Esophagus muscularis mucosa (tissue), 4 donors: ENCODE results near the gene TMEM115.

Experiments
- EP300 ChIP-seq: sonication (generic); formaldehyde crosslinking; IDR thresholded peaks from one replicate; pipeline ENCODE4 v1.6.1; 2017; ENCODE audit warnings: antibody characterized with exemption
- POLR2A ChIP-seq: fragments of 450-650 bp; IDR thresholded peaks from one replicate; pipeline ENCODE4 v1.6.1; 2017; ENCODE audit warnings: antibody characterized with exemption, moderate library complexity, mild to moderate bottlenecking, low read depth
- POLR2AphosphoS5 ChIP-seq, 2 donors: sonication (generic); formaldehyde crosslinking; IDR thresholded peaks; one replicate each; pipeline ENCODE4 v1.6.1; 2017; ENCODE audit warnings: antibody characterized with exemption in 2 of 2
- TF ChIP-seq, protein P1 (sequence below), 3 experiments: fragments of 200-600 bp in 2 of 3; fragments of 450-650 bp in 1 of 3; sonication (generic) in 2 of 3; IDR thresholded peaks; one replicate each; pipeline ENCODE4 v1.5.1; 2017 to 2019; ENCODE audit warnings: antibody characterized with exemption in 3 of 3, mild to moderate bottlenecking in 2 of 3, moderate library complexity in 1 of 3

DNA sequence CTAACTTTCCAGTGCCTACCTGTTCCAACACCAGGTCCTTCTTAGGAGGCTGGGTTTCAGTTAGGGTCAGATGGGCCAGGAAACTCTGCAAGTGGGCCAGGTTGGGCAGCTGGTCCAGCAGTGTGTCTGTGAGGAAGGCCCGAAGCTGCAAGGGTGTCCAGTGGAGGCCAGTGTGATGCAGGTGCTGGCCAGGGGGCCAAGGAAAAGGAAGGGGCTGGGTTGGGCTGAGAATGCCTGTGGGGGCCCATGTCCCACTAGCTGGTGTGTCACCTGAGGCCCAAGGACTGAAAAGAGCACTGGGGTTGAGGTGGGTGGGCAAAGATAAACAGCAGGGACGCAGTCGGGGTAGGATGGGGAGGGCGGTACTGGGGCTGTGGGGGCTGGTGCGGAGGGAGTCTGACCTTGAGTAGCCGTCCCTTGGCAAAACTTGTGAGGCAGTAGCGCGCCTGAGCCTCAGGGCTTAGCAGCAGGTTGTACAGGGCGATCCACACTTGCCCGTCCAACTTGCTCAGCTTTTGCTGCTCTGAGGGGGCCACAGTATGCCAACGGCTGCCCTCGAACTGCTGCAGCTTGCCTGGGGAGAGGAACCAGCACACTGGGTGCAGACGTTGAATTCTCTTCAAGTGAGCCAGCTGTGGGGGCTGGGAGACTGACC, 17.2 kb downstream of the TMEM115 start:
- TF ChIP-seq, protein P1, sequence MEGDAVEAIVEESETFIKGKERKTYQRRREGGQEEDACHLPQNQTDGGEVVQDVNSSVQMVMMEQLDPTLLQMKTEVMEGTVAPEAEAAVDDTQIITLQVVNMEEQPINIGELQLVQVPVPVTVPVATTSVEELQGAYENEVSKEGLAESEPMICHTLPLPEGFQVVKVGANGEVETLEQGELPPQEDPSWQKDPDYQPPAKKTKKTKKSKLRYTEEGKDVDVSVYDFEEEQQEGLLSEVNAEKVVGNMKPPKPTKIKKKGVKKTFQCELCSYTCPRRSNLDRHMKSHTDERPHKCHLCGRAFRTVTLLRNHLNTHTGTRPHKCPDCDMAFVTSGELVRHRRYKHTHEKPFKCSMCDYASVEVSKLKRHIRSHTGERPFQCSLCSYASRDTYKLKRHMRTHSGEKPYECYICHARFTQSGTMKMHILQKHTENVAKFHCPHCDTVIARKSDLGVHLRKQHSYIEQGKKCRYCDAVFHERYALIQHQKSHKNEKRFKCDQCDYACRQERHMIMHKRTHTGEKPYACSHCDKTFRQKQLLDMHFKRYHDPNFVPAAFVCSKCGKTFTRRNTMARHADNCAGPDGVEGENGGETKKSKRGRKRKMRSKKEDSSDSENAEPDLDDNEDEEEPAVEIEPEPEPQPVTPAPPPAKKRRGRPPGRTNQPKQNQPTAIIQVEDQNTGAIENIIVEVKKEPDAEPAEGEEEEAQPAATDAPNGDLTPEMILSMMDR (IDR thresholded peaks at IDR 0.05), result no peak
- no peak for TF ChIP-seq EP300
- no peak for TF ChIP-seq POLR2A
- TF ChIP-seq POLR2AphosphoS5 (IDR thresholded peaks at IDR 0.05), result no peak
